NB4 (cell line): ENCODE results near the gene PIAS1.
A peak's percentile ranks its signal among the peaks of the same experiment; 100 is the strongest.

Experiments
- DNase-seq: peaks from one replicate; pipeline ENCODE4 v3.0.0; 2010; ENCODE audit warnings: low read depth
- H3K4me3 ChIP-seq: one replicate; pipeline ENCODE4 v1.5.1; 2011; ENCODE audit warnings: mild to moderate bottlenecking, low read depth, low read length, moderate library complexity
- CTCF ChIP-seq: IDR thresholded peaks from one replicate; pipeline ENCODE4 v1.5.1; 2012; ENCODE audit warnings: low read depth, low read length
- MAX ChIP-seq: IDR thresholded peaks from 2 replicates; pipeline ENCODE4 v1.6.1; 2011; ENCODE audit warnings: low read depth, low read length
- MYC ChIP-seq: IDR thresholded peaks from 2 replicates; pipeline ENCODE4 v1.6.1; 2011; ENCODE audit warnings: low read depth, low read length
- POLR2A ChIP-seq: IDR thresholded peaks from 2 replicates; pipeline ENCODE4 v1.6.1; 2011; ENCODE audit warnings: mild to moderate bottlenecking; ENCODE audit not compliant: insufficient read length; ENCODE audit errors: extremely low read depth

PIAS1 gene

GRCh38 chr15:68023307-68024101, 30.6 kb upstream of the PIAS1 start:
- DNase-seq: no peak
- no peak overlapping the region for H3K4me3 ChIP-seq
- TF ChIP-seq MAX: no peak
- no peak for TF ChIP-seq POLR2A
- no peak for TF ChIP-seq CTCF
- TF ChIP-seq MYC: no peak

GRCh38 chr15:68025835-68026424, 28.2 kb upstream of the PIAS1 start:
- no peak overlapping the region for H3K4me3 ChIP-seq
- TF ChIP-seq MAX: no peak
- no peak for TF ChIP-seq POLR2A
- no peak for TF ChIP-seq CTCF
- no peak for TF ChIP-seq MYC
- DNase-seq: no peak

GRCh38 chr15:68027388-68027787, 26.7 kb upstream of the PIAS1 start:
- DNase-seq: no peak
- H3K4me3 ChIP-seq: no peak overlapping the region
- TF ChIP-seq POLR2A: no peak
- no peak for TF ChIP-seq CTCF
- TF ChIP-seq MAX: no peak
- TF ChIP-seq MYC: no peak

GRCh38 chr15:68028137-68028887, 25.8 kb upstream of the PIAS1 start:
- no peak for DNase-seq
- no peak for TF ChIP-seq CTCF
- TF ChIP-seq MAX: no peak
- no peak for TF ChIP-seq POLR2A
- no peak for TF ChIP-seq MYC
- no peak overlapping the region for H3K4me3 ChIP-seq

- H3K4me3 ChIP-seq: no peak overlapping the region
- DNase-seq: peak; percentile 62
- no peak for TF ChIP-seq MAX
- TF ChIP-seq CTCF: no peak
- no peak for TF ChIP-seq MYC
- TF ChIP-seq POLR2A: no peak
These were observed 25.3 kb upstream of the PIAS1 start for GRCh38 chr15:68028888-68029207.
